ENCODE data around the gene DBNDD1. TPM values are rescaled to one million over a fixed set of nuclear protein-coding genes. Genes with fewer than 3 reads are reported as not detected.
A peak's percentile ranks its signal among the peaks of the same experiment; 100 is the strongest.

Gene DBNDD1
- total and polyA plus RNA-seq, 2 experiments from 2014 or later, result 63.3 to 90.8 TPM

- Mint-ChIP-seq H3K27me3 (ENCODE audit: insufficient read depth, low read depth, poor library complexity) (peaks cover 16% of the 10 kb centered on the region), H3K4me3 (peak overlapping the region; percentile 79), H3K27ac (peak overlapping the region; percentile 97), H3K4me1 (peaks cover 26% of the 10 kb centered on the region), H3K9me3 (peaks cover 3% of the 10 kb centered on the region; the same call in 1 of the 3 replicates), H3K36me3 (ENCODE audit: low read depth) (no peaks in the 10 kb centered on the region; the same call in 2 of the 3 replicates)
- H3K79me2 ChIP-seq (replicated peaks; ENCODE audit: insufficient read depth), result peaks cover 15% of the 10 kb centered on the region
- peaks cover 11% of the 10 kb centered on the region for H4K20me1 ChIP-seq (replicated peaks; ENCODE audit: insufficient read depth)
- peaks cover 31% of the 10 kb centered on the region for H3K4me1 ChIP-seq (ENCODE audit: insufficient read depth)
- no peaks in the 10 kb centered on the region for H3K36me3 ChIP-seq (ENCODE audit: insufficient read depth)
- H3K4me3 ChIP-seq, result peak overlapping the region; percentile 77
- H3K27me3 ChIP-seq (ENCODE audit: insufficient read depth), result no peaks in the 10 kb centered on the region
- H3K27ac ChIP-seq (ENCODE audit: low read depth), result peak overlapping the region; percentile 87
- H3K4me2 ChIP-seq, result peak overlapping the region; percentile 83
- peaks cover 34% of the 10 kb centered on the region for H3F3A ChIP-seq (replicated peaks; ENCODE audit: low read depth)
- DNase-seq (ENCODE audit: low spot score) (peak; percentile 96), ATAC-seq (peak; percentile 53)
- TF ChIP-seq ETS1 (IDR thresholded peaks at IDR 0.05) (0 out of 2 replicates have a peak, but pooled peaks have one; percentile 10), EZH2phosphoT487 (IDR thresholded peaks at IDR 0.05; ENCODE audit: unreplicated experiment) (no peak), REST (IDR thresholded peaks at IDR 0.05; ENCODE audit: unreplicated experiment) (no peak), CREB1 (CRISPR knock-in tag; IDR thresholded peaks at IDR 0.05; ENCODE audit: low read depth) (peak; percentile 47; the same call in 1 of the 2 replicates), STAT1 (IDR thresholded peaks at IDR 0.05; ENCODE audit: unreplicated experiment) (no peak), EZH2 (IDR thresholded peaks at IDR 0.05; ENCODE audit: low read depth, unreplicated experiment) (no peak), NANOG (IDR thresholded peaks at IDR 0.05; ENCODE audit: borderline replicate concordance) (no peak), POLR2AphosphoS5 (IDR thresholded peaks at IDR 0.05; ENCODE audit: low read depth) (peak; percentile 71)
- TF ChIP-seq, protein P1, sequence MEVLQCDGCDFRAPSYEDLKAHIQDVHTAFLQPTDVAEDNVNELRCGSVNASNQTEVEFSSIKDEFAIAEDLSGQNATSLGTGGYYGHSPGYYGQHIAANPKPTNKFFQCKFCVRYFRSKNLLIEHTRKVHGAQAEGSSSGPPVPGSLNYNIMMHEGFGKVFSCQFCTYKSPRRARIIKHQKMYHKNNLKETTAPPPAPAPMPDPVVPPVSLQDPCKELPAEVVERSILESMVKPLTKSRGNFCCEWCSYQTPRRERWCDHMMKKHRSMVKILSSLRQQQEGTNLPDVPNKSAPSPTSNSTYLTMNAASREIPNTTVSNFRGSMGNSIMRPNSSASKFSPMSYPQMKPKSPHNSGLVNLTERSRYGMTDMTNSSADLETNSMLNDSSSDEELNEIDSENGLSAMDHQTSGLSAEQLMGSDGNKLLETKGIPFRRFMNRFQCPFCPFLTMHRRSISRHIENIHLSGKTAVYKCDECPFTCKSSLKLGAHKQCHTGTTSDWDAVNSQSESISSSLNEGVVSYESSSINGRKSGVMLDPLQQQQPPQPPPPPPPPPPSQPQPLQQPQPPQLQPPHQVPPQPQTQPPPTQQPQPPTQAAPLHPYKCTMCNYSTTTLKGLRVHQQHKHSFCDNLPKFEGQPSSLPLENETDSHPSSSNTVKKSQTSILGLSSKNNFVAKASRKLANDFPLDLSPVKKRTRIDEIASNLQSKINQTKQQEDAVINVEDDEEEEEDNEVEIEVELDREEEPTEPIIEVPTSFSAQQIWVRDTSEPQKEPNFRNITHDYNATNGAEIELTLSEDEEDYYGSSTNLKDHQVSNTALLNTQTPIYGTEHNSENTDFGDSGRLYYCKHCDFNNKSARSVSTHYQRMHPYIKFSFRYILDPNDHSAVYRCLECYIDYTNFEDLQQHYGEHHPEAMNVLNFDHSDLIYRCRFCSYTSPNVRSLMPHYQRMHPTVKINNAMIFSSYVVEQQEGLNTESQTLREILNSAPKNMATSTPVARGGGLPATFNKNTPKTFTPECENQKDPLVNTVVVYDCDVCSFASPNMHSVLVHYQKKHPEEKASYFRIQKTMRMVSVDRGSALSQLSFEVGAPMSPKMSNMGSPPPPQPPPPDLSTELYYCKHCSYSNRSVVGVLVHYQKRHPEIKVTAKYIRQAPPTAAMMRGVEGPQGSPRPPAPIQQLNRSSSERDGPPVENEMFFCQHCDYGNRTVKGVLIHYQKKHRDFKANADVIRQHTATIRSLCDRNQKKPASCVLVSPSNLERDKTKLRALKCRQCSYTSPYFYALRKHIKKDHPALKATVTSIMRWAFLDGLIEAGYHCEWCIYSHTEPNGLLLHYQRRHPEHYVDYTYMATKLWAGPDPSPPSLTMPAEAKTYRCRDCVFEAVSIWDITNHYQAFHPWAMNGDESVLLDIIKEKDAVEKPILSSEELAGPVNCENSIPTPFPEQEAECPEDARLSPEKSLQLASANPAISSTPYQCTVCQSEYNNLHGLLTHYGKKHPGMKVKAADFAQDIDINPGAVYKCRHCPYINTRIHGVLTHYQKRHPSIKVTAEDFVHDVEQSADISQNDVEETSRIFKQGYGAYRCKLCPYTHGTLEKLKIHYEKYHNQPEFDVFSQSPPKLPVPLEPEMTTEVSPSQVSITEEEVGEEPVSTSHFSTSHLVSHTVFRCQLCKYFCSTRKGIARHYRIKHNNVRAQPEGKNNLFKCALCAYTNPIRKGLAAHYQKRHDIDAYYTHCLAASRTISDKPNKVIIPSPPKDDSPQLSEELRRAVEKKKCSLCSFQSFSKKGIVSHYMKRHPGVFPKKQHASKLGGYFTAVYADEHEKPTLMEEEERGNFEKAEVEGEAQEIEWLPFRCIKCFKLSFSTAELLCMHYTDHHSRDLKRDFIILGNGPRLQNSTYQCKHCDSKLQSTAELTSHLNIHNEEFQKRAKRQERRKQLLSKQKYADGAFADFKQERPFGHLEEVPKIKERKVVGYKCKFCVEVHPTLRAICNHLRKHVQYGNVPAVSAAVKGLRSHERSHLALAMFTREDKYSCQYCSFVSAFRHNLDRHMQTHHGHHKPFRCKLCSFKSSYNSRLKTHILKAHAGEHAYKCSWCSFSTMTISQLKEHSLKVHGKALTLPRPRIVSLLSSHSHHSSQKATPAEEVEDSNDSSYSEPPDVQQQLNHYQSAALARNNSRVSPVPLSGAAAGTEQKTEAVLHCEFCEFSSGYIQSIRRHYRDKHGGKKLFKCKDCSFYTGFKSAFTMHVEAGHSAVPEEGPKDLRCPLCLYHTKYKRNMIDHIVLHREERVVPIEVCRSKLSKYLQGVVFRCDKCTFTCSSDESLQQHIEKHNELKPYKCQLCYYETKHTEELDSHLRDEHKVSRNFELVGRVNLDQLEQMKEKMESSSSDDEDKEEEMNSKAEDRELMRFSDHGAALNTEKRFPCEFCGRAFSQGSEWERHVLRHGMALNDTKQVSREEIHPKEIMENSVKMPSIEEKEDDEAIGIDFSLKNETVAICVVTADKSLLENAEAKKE (CRISPR knock-in tag; IDR thresholded peaks at IDR 0.05), result no peak
- peak overlapping the region; percentile 92 for H2AFZ ChIP-seq
- no peaks in the 10 kb centered on the region for H3K9me2 ChIP-seq (ENCODE audit: insufficient read depth)
Measured at GRCh38 chr16:90022209-90023077, 3.2 kb upstream of the DBNDD1 start.
